SU-DHL-6 (cell line): ENCODE data around the gene CYBC1.

Experiments
- CTCF ChIP-seq: fragments of 200-600 bp; sonication (generic); IDR thresholded peaks from one replicate; pipeline ENCODE4 v1.5.1; 2017; ENCODE audit warnings: antibody characterized with exemption, mild to moderate bottlenecking, low read length, moderate library complexity; ENCODE audit not compliant: insufficient read depth, poor library complexity, severe bottlenecking
- EZH2phosphoT487 ChIP-seq: fragments of 200-600 bp; sonication (generic), shearing (Covaris generic); conservative IDR thresholded peaks from 2 replicates; pipeline ENCODE4 v1.6.1; 2018; ENCODE audit warnings: mild to moderate bottlenecking, antibody characterized with exemption, low read length, moderate library complexity, mixed read lengths

- TF ChIP-seq CTCF: no peak
- TF ChIP-seq EZH2phosphoT487: no peak
Observed at GRCh38 chr17:82418001-82418986, 32.3 kb downstream of the CYBC1 start, which contains the start of the genes HEXD and OGFOD3.
